Neural progenitor cell (in vitro differentiated cells): ENCODE data around the gene TICRR.

Experiments used
- CTCF ChIP-seq: fragments of 200-600 bp; sonication (generic); IDR thresholded peaks from 2 replicates; pipeline ENCODE4 v1.5.1; 2017; ENCODE audit warnings: antibody characterized with exemption, mild to moderate bottlenecking
- EZH2phosphoT487 ChIP-seq: fragments of 200-600 bp; sonication (generic); IDR thresholded peaks from 2 replicates; pipeline ENCODE4 v1.6.1; 2017; ENCODE audit warnings: antibody characterized with exemption

GRCh38 chr15:89660556-89660955 lies 85.3 kb downstream of the TICRR start:
- TF ChIP-seq CTCF = no peak
- TF ChIP-seq EZH2phosphoT487 = no peak
